ENCODE data around the gene NUCB1. TPM values are rescaled to one million over a fixed set of nuclear protein-coding genes. Genes with fewer than 3 reads are reported as not detected.

NUCB1 gene
- total and polyA plus RNA-seq, 2 experiments from 2014 or later: 230 to 337 TPM

DNA sequence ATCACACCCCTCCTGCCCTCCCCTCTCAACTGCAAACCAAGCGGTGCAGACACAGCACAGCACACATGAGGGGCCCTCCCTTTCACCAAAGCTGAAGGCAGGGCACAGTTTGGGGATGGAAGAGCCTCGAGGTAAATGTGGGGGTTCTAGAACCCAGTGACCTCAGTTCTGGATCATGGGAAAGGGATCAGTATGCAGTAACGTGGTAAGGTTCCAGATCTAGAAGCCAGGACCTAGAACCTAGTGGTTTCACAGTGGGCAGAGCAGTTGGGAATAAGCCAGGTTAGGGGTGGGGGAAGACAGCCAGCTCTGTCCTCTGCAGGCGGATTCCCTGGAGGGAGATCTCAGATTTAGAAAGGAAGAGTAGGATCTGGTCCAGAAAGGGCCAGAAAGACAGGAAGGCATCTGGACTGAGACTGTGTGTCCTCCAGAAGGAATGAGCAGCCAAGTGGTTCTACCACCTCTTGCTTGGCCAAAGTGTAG lies 68.1 kb downstream of the NUCB1 start:
- peaks cover 40% of the 10 kb centered on the region for H3K36me3 ChIP-seq
- H3K27me3 ChIP-seq: no peaks in the 10 kb centered on the region
- peak overlapping the region; percentile 20 for H3K27ac ChIP-seq
- DNase-seq (ENCODE audit: low read depth in 1 of 2, low spot score in 1 of 2): peak in 1 of 2 donors; percentile 74
- no peak for TF ChIP-seq CTCF (IDR thresholded peaks at IDR 0.05; ENCODE audit: low read depth, low read length)
- no peak overlapping the region for H3K4me3 ChIP-seq
- peaks cover 18% of the 10 kb centered on the region for H3K4me1 ChIP-seq (ENCODE audit: low read depth)
- no peaks in the 10 kb centered on the region for H3K9me3 ChIP-seq (ENCODE audit: low read depth)

DNA sequence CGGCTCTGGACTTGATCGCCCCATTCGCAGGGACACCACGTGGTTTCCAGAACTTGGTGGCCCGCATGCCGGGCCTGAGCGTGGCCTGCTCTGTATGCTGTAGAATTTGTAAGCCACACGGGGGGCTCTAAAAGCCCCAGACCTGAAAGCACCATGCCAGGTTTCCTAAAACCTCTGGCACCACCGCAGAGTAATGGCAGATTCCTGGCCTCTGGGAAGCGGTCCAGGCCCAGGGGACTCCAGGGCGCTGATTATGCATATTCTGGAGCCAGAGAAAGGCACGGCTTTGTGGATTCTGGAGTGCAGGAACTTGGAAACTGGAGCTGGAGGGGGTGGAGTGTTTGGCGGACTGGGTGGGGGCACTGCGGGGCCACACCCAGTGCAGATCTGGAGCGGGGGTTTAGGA lies 68.7 kb downstream of the NUCB1 start:
- H3K36me3 ChIP-seq: peaks cover 46% of the 10 kb centered on the region
- DNase-seq (ENCODE audit: low read depth in 1 of 2, low spot score in 1 of 2): no peak
- H3K9me3 ChIP-seq (ENCODE audit: low read depth): no peaks in the 10 kb centered on the region
- TF ChIP-seq CTCF (IDR thresholded peaks at IDR 0.05; ENCODE audit: low read depth, low read length): no peak
- H3K4me3 ChIP-seq: no peak overlapping the region
- peaks cover 12% of the 10 kb centered on the region for H3K4me1 ChIP-seq (ENCODE audit: low read depth)
- no peaks in the 10 kb centered on the region for H3K27me3 ChIP-seq
- H3K27ac ChIP-seq: no peak overlapping the region

- peaks cover 6% of the 10 kb centered on the region for H3K4me1 ChIP-seq (ENCODE audit: low read depth)
- no peak overlapping the region for H3K27ac ChIP-seq
- no peak for DNase-seq (ENCODE audit: low read depth in 1 of 2, low spot score in 1 of 2)
- TF ChIP-seq CTCF (IDR thresholded peaks at IDR 0.05; ENCODE audit: low read depth, low read length): no peak
- peaks cover 51% of the 10 kb centered on the region for H3K36me3 ChIP-seq
- no peak overlapping the region for H3K4me3 ChIP-seq
- H3K9me3 ChIP-seq (ENCODE audit: low read depth): no peaks in the 10 kb centered on the region
- H3K27me3 ChIP-seq: no peaks in the 10 kb centered on the region
Observed at GRCh38 chr19:48969276-48970138, 69.4 kb downstream of the NUCB1 start.

DNA sequence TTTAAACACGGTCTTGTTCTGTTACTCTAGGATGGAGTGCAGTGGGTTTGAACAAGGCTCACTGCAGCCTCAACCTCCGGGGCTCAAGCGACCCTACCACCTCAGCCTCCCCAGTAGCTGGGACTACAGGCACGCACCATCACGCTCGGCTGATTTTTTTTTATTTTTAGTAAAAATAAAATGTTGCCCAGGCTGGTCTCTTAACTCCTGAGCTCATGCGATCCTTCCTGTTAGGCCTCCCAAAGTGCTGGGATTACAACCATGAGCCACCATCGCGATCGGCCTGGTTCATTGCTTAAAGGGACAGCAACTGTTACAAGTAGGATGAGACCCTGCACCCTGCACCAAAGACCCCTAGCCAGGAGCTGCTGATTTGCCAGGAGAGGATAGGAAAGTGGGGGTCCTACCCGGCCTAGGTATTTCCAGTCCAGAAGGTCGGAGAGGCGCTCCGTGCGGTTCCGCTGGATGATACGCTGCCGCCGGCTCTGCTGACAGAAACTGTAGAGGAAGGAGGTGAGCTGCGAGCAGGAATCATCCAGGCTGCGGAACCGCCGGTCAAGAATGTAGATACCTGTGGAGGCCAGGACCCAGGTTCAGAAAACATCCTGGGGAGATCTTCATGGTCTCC lies 70.1 kb downstream of the NUCB1 start:
- Histone ChIP-seq H3K27ac (no peak overlapping the region), H3K9me3 (ENCODE audit: low read depth) (no peaks in the 10 kb centered on the region), H3K4me3 (no peak overlapping the region), H3K36me3 (peaks cover 51% of the 10 kb centered on the region), H3K27me3 (no peaks in the 10 kb centered on the region), H3K4me1 (ENCODE audit: low read depth) (peaks cover 3% of the 10 kb centered on the region)
- no peak for TF ChIP-seq CTCF (IDR thresholded peaks at IDR 0.05; ENCODE audit: low read depth, low read length)
- DNase-seq (ENCODE audit: low read depth in 1 of 2, low spot score in 1 of 2): no peak

- peak; percentile 87 to 94 for DNase-seq (ENCODE audit: low read depth in 1 of 2, low spot score in 1 of 2)
- peak; percentile 94 for TF ChIP-seq CTCF (IDR thresholded peaks at IDR 0.05; ENCODE audit: low read depth, low read length)
- peaks cover 3% of the 10 kb centered on the region for H3K4me1 ChIP-seq (ENCODE audit: low read depth)
- peaks cover 51% of the 10 kb centered on the region for H3K36me3 ChIP-seq
- H3K27me3 ChIP-seq: no peaks in the 10 kb centered on the region
- no peaks in the 10 kb centered on the region for H3K9me3 ChIP-seq (ENCODE audit: low read depth)
- no peak overlapping the region for H3K4me3 ChIP-seq
- H3K27ac ChIP-seq: no peak overlapping the region
Observed at GRCh38 chr19:48970923-48971395, 70.8 kb downstream of the NUCB1 start.

Other genes with a start within 250 kb of the NUCB1 start
- gene NTN5, start 227.3 kb upstream of the NUCB1 start, total RNA-seq: 0.07 and 4.1 TPM in 2 replicates
- gene NTN5, start 227.3 kb upstream of the NUCB1 start, polyA plus RNA-seq: 0.15 TPM in 1 of 2 replicates, not detected in the other
- not detected in 2 replicates for gene FUT2, start 204.3 kb upstream of the NUCB1 start, total RNA-seq
- gene FUT2, start 204.3 kb upstream of the NUCB1 start, polyA plus RNA-seq: 0.11 and 0.55 TPM in 2 replicates
- gene MAMSTR, start 180.6 kb upstream of the NUCB1 start, total RNA-seq: 3.5 and 4.7 TPM in 2 replicates
- gene MAMSTR, start 180.6 kb upstream of the NUCB1 start, polyA plus RNA-seq: 6.1 and 6.3 TPM in 2 replicates
- 3.2 and 5.5 TPM in 2 replicates for gene RASIP1, start 159.7 kb upstream of the NUCB1 start, total RNA-seq
- gene RASIP1, start 159.7 kb upstream of the NUCB1 start, polyA plus RNA-seq: 1.5 and 2.9 TPM in 2 replicates
- not detected in 2 replicates for gene IZUMO1, start 153.4 kb upstream of the NUCB1 start, total RNA-seq
- gene IZUMO1, start 153.4 kb upstream of the NUCB1 start, polyA plus RNA-seq: 0.94 TPM in 1 of 2 replicates, not detected in the other
- 0.14 and 0.21 TPM in 2 replicates for gene FUT1, start 147.7 kb upstream of the NUCB1 start, total RNA-seq
- not detected in 2 replicates for gene FUT1, start 147.7 kb upstream of the NUCB1 start, polyA plus RNA-seq
- not detected in 2 replicates for gene FGF21, start 144.8 kb upstream of the NUCB1 start, total RNA-seq
- not detected in 2 replicates for gene FGF21, start 144.8 kb upstream of the NUCB1 start, polyA plus RNA-seq
- gene BCAT2, start 89.3 kb upstream of the NUCB1 start, total RNA-seq: 127 and 144 TPM in 2 replicates
- 154 and 157 TPM in 2 replicates for gene BCAT2, start 89.3 kb upstream of the NUCB1 start, polyA plus RNA-seq
- gene HSD17B14, start 63.8 kb upstream of the NUCB1 start, total RNA-seq: 27.5 and 43.1 TPM in 2 replicates
- gene HSD17B14, start 63.8 kb upstream of the NUCB1 start, polyA plus RNA-seq: 31.7 and 35.1 TPM in 2 replicates
- 22.5 and 27.1 TPM in 2 replicates for gene PLEKHA4, start 31.7 kb upstream of the NUCB1 start, total RNA-seq
- 29.4 and 37.1 TPM in 2 replicates for gene PLEKHA4, start 31.7 kb upstream of the NUCB1 start, polyA plus RNA-seq
- 54.1 and 85.1 TPM in 2 replicates for gene PPP1R15A, start 27.9 kb upstream of the NUCB1 start, total RNA-seq
- gene PPP1R15A, start 27.9 kb upstream of the NUCB1 start, polyA plus RNA-seq: 87.6 and 95.7 TPM in 2 replicates
- 0.25 and 2.0 TPM in 2 replicates for gene TULP2, start 1.6 kb upstream of the NUCB1 start, total RNA-seq
- gene TULP2, start 1.6 kb upstream of the NUCB1 start, polyA plus RNA-seq: 0.26 and 1.0 TPM in 2 replicates
- 2.2 and 4.8 TPM in 2 replicates for gene DHDH, start 33.4 kb downstream of the NUCB1 start, total RNA-seq
- 7.0 and 10.2 TPM in 2 replicates for gene DHDH, start 33.4 kb downstream of the NUCB1 start, polyA plus RNA-seq
- 64.2 and 126 TPM in 2 replicates for gene BAX, start 54.6 kb downstream of the NUCB1 start, total RNA-seq
- gene BAX, start 54.6 kb downstream of the NUCB1 start, polyA plus RNA-seq: 68.7 and 95.2 TPM in 2 replicates
- 760 and 891 TPM in 2 replicates for gene FTL, start 65.0 kb downstream of the NUCB1 start, total RNA-seq
- gene FTL, start 65.0 kb downstream of the NUCB1 start, polyA plus RNA-seq: 1,227 and 1,335 TPM in 2 replicates
- gene GYS1, start 93.0 kb downstream of the NUCB1 start, total RNA-seq: 155 and 165 TPM in 2 replicates
- 175 and 195 TPM in 2 replicates for gene GYS1, start 93.0 kb downstream of the NUCB1 start, polyA plus RNA-seq
- 240 and 294 TPM in 2 replicates for gene RUVBL2, start 93.6 kb downstream of the NUCB1 start, total RNA-seq
- gene RUVBL2, start 93.6 kb downstream of the NUCB1 start, polyA plus RNA-seq: 128 and 167 TPM in 2 replicates
- 1.8 TPM in 1 of 2 replicates, not detected in the other for gene LHB, start 116.8 kb downstream of the NUCB1 start, total RNA-seq
- gene LHB, start 116.8 kb downstream of the NUCB1 start, polyA plus RNA-seq: 2.7 TPM in 1 of 2 replicates, not detected in the other
- gene CGB3, start 124.0 kb downstream of the NUCB1 start, total RNA-seq: not detected in 2 replicates
- 0.26 TPM in 1 of 2 replicates, not detected in the other for gene CGB3, start 124.0 kb downstream of the NUCB1 start, polyA plus RNA-seq
- not detected in 2 replicates for gene CGB2, start 131.6 kb downstream of the NUCB1 start, total RNA-seq
- 1.5 TPM in 1 of 2 replicates, not detected in the other for gene CGB2, start 131.6 kb downstream of the NUCB1 start, polyA plus RNA-seq
- gene CGB1, start 136.6 kb downstream of the NUCB1 start, total RNA-seq: not detected in 2 replicates
- not detected in 2 replicates for gene CGB1, start 136.6 kb downstream of the NUCB1 start, polyA plus RNA-seq
- gene CGB5, start 143.5 kb downstream of the NUCB1 start, total RNA-seq: not detected in 2 replicates
- gene CGB5, start 143.5 kb downstream of the NUCB1 start, polyA plus RNA-seq: not detected in 2 replicates
- not detected in 2 replicates for gene CGB8, start 148.8 kb downstream of the NUCB1 start, total RNA-seq
- gene CGB8, start 148.8 kb downstream of the NUCB1 start, polyA plus RNA-seq: not detected in 2 replicates
- gene CGB7, start 157.4 kb downstream of the NUCB1 start, total RNA-seq: 3.9 and 8.3 TPM in 2 replicates
- gene CGB7, start 157.4 kb downstream of the NUCB1 start, polyA plus RNA-seq: 6.5 and 11.5 TPM in 2 replicates
- 11.8 TPM in 2 replicates for gene NTF4, start 164.5 kb downstream of the NUCB1 start, total RNA-seq
- 17.0 and 31.7 TPM in 2 replicates for gene NTF4, start 164.5 kb downstream of the NUCB1 start, polyA plus RNA-seq
- gene KCNA7, start 172.4 kb downstream of the NUCB1 start, total RNA-seq: 1.1 and 2.3 TPM in 2 replicates
- gene KCNA7, start 172.4 kb downstream of the NUCB1 start, polyA plus RNA-seq: 1.3 and 1.6 TPM in 2 replicates
- gene SNRNP70, start 185.1 kb downstream of the NUCB1 start, total RNA-seq: 396 and 598 TPM in 2 replicates
- gene SNRNP70, start 185.1 kb downstream of the NUCB1 start, polyA plus RNA-seq: 470 and 492 TPM in 2 replicates
- gene LIN7B, start 214.1 kb downstream of the NUCB1 start, total RNA-seq: 20.0 and 24.5 TPM in 2 replicates
- gene LIN7B, start 214.1 kb downstream of the NUCB1 start, polyA plus RNA-seq: 34.6 and 37.8 TPM in 2 replicates
- 2.1 and 12.5 TPM in 2 replicates for gene C19orf73, start 218.8 kb downstream of the NUCB1 start, total RNA-seq
- 3.7 and 9.6 TPM in 2 replicates for gene C19orf73, start 218.8 kb downstream of the NUCB1 start, polyA plus RNA-seq
- 27.3 and 30.4 TPM in 2 replicates for gene PPFIA3, start 219.2 kb downstream of the NUCB1 start, total RNA-seq
- gene PPFIA3, start 219.2 kb downstream of the NUCB1 start, polyA plus RNA-seq: 29.3 and 32.5 TPM in 2 replicates

All from cardiac muscle cell (in vitro differentiated cells and primary cell).